Fibroblast of lung (primary cell): ENCODE results near the gene CEP78.

Experiments
- CTCF ChIP-seq, 2 donors: IDR thresholded peaks in 1 of 2; conservative IDR thresholded peaks in 1 of 2; 1 replicate in 1 of 2; 2 replicates in 1 of 2; pipeline ENCODE4 v1.5.1; 2011 to 2012; ENCODE audit warnings: low read length in 2 of 2, control low read depth in 1 of 2, inconsistent platforms in 1 of 2, low read depth in 1 of 2, mild to moderate bottlenecking in 1 of 2
- EZH2 ChIP-seq: IDR thresholded peaks from 2 replicates; pipeline ENCODE4 v1.5.1; 2012; ENCODE audit warnings: low read length, control low read depth, mild to moderate bottlenecking; ENCODE audit errors: missing control alignments

GRCh38 chr9:78304357-78304756 is 68.5 kb downstream of the CEP78 start:
- TF ChIP-seq EZH2 (no peak), CTCF (conservative IDR thresholded peaks at IDR 0.05 in 1 of 2, IDR thresholded peaks at IDR 0.05 in 1 of 2; ENCODE audit: low read depth in 1 of 2, low read length in 2 of 2) (no peak)
